Heart left ventricle (tissue), 16 donors: Measurements from ENCODE around the gene MED25. TPM values are rescaled to one million over a fixed set of nuclear protein-coding genes. Genes with fewer than 3 reads are reported as not detected.
A peak's percentile ranks its signal among the peaks of the same experiment; 100 is the strongest.

Source experiments
- ATAC-seq, 4 donors: fragments of 200-7000 bp; cut with Tn5 transposase; one replicate each; pipeline ENCODE4 v1.9.1; 2020 to 2022; ENCODE audit warnings: moderate library complexity in 4 of 4, mild to moderate bottlenecking in 3 of 4, moderate number of reproducible peaks in 1 of 4
- DNase-seq, 5 donors: peaks; one replicate each; pipeline ENCODE4 v3.0.0-alpha.2; 2020
- H3K27ac ChIP-seq, 12 donors: fragments of 200-600 bp; sonication (generic) in 4 of 12; one replicate each; pipeline versions ENCODE4 v1.5.0 to v1.8.0; 2016 to 2022; ENCODE audit warnings: mild to moderate bottlenecking in 2 of 12
- H3K27me3 ChIP-seq, 9 donors: fragments of 200-600 bp; sonication (generic) in 2 of 9; one replicate each; pipeline versions ENCODE4 v1.5.1 to v1.8.0; 2016 to 2022; ENCODE audit warnings: mild to moderate bottlenecking in 3 of 9
- H3K36me3 ChIP-seq, 9 donors: fragments of 200-600 bp; sonication (generic) in 2 of 9; one replicate each; pipeline versions ENCODE4 v1.5.0 to v1.8.0; 2018 to 2022; ENCODE audit warnings: mild to moderate bottlenecking in 2 of 9
- H3K4me1 ChIP-seq, 12 donors: fragments of 200-600 bp; sonication (generic) in 4 of 12; one replicate each; pipeline versions ENCODE4 v1.5.0 to v1.8.0; 2016 to 2022; ENCODE audit warnings: mild to moderate bottlenecking in 3 of 12
- H3K4me3 ChIP-seq, 12 donors: fragments of 200-600 bp; sonication (generic) in 4 of 12; one replicate each; pipeline versions ENCODE4 v1.5.0 to v1.8.0; 2017 to 2022; ENCODE audit warnings: mild to moderate bottlenecking in 9 of 12, moderate library complexity in 4 of 12
- H3K9me3 ChIP-seq, 12 donors: fragments of 200-600 bp; sonication (generic) in 4 of 12; one replicate each; pipeline versions ENCODE4 v1.5.0 to v1.8.0; 2016 to 2022; ENCODE audit warnings: mild to moderate bottlenecking in 1 of 12
- POLR2A ChIP-seq, 2 donors: fragments of 450-650 bp; IDR thresholded peaks; one replicate each; pipeline ENCODE4 v1.6.1; 2017; ENCODE audit warnings: antibody characterized with exemption in 2 of 2, mild to moderate bottlenecking in 2 of 2, moderate library complexity in 2 of 2
- WGBS, 4 donors: extraction: QIAGEN DNeasy Blood & Tissue Kit in 2 of 4; methylation state at CpG; one replicate each; pipeline versions ENCODE4 v1.1.5 to v1.1.7; 2013 to 2018; 5-methylcytosine and 5-hydroxymethylcytosine counted together
- intact Hi-C, 10 donors: fragments of 100-400 bp; cut with DNase I; formaldehyde crosslinking; loops; one replicate each; pipeline versions ENCODE4 v1.11.1 to v1.14.2; 2022
- polyA plus RNA-seq, 2 donors: library from polyadenylated mRNA; stranded (reverse); fragments of 200-250 nt; gene quantifications; one replicate each; pipeline ENCODE4 v1.2.3, GENCODE V29; 2013
- total RNA-seq, 9 donors: library from RNA; depleted of rRNA in 2 of 9; stranded (reverse); fragments of >200 nt in 2 of 9; fragmentation: NEBNext Ultra II Directional in 3 of 9; extraction: Animal tissue kit (Norgen Biotek cat#: 25700) in 3 of 9; gene quantifications; one replicate each; pipeline versions ENCODE4 v1.1.0 to v1.2.4, GENCODE V29; 2016 to 2023
- TF ChIP-seq, protein P1 (sequence below), 12 donors: fragments of 200-600 bp; sonication (generic) in 4 of 12; IDR thresholded peaks; one replicate each; pipeline versions ENCODE4 v1.5.0 to v1.8.0; 2018 to 2022; ENCODE audit warnings: antibody characterized with exemption in 12 of 12, mild to moderate bottlenecking in 5 of 12
- donor health status: ischemic (EF 13 %, LVEDD 7.1; RV severe dilation, severe dysfunction).
- donor health status: healthy with polysubstance abuse.
- donor health status: DM: no; HTN: yes; CAD: no.
- donor health status: DM: no; HTN: no; CAD: no.
- donor health status: ischemic (EF 25% LVEDD 6.9; RV normal size, moderate dysfunction).
- donor health status: ischemic (EF 25% LVEDD 5.7; RV mildly dilated, moderate dysfunction).
- donor health status: healthy.
- donor health status: DM: yes; HTN: yes; CAD: no.
- donor health status: ischemic (EF 35%, LVEDD 5.7; RV mildly dilated, moderate dysfunction).
- donor health status: nonischemic (EF 11% LVEDD 7.7; RV severe dilation, severe dysfunction).
- donor health status: DM: yes; HTN: yes; CAD: no.
- donor health status: PGD.
- donor health status: ischemic (EF 29% LVEDD 5.4; RV normal size, mild dysfunction).
- donor health status: nonischemic (EF 23%, LVEDD 6.1; RV moderate dilation, normal function).

MED25 gene
- total and polyA plus RNA-seq, 11 donors, result 44.1 to 119 (median 54.7) TPM

DNA sequence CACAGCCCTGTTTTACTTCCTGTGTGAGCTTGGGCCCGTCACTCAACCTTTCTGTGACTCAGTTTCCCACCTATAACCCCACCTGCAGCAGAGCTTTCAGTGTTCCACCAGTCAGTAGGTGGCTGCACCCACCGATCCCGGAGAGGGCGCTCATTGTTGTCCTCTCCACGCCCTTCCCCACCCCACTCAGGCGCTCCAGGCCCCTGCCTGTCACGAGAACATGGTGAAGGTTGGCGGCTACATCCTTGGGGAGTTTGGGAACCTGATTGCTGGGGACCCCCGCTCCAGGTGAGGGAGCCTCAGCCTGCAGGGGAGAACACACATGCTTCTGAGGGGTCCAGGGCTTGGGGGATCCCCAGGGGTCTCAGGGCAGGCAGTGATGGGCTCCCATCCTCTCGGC lies 17.3 kb upstream of the MED25 start:
- DNase-seq (no peak), ATAC-seq (no peak)
- H3K4me3 ChIP-seq, result no peak overlapping the region
- H3K9me3 ChIP-seq, result no peaks in the 10 kb centered on the region
- H3K4me1 ChIP-seq, result peaks cover 0 to 14% (median 1%) of the 10 kb centered on the region in 12 donors
- no peak overlapping the region for H3K27ac ChIP-seq
- peaks cover 5 to 96% (median 85%) of the 10 kb centered on the region in 9 donors for H3K36me3 ChIP-seq
- 91 to 97% (median 96%) methylated on average over 9 to 10 of the region's 10 CpGs for WGBS, 4 donors
- intact Hi-C loops, result loop anchor here in 1 of 10 donors (5.0 kb wide), 1 partner anchor 33 kb away; the partner anchor contains the start of gene AP2A1
- no peak for TF ChIP-seq POLR2A (IDR thresholded peaks at IDR 0.05)
- TF ChIP-seq, protein P1, sequence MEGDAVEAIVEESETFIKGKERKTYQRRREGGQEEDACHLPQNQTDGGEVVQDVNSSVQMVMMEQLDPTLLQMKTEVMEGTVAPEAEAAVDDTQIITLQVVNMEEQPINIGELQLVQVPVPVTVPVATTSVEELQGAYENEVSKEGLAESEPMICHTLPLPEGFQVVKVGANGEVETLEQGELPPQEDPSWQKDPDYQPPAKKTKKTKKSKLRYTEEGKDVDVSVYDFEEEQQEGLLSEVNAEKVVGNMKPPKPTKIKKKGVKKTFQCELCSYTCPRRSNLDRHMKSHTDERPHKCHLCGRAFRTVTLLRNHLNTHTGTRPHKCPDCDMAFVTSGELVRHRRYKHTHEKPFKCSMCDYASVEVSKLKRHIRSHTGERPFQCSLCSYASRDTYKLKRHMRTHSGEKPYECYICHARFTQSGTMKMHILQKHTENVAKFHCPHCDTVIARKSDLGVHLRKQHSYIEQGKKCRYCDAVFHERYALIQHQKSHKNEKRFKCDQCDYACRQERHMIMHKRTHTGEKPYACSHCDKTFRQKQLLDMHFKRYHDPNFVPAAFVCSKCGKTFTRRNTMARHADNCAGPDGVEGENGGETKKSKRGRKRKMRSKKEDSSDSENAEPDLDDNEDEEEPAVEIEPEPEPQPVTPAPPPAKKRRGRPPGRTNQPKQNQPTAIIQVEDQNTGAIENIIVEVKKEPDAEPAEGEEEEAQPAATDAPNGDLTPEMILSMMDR (IDR thresholded peaks at IDR 0.05), result no peak
- H3K27me3 ChIP-seq, result no peaks in the 10 kb centered on the region

GRCh38 chr19:49801401-49801888 lies 16.6 kb upstream of the MED25 start:
- no peak for DNase-seq
- Histone ChIP-seq H3K27me3 (no peaks in the 10 kb centered on the region), H3K36me3 (peaks cover 0 to 96% (median 85%) of the 10 kb centered on the region in 9 donors), H3K4me3 (peak overlapping the region in 10 of 12 donors; percentile 28 to 61 (median 42)), H3K4me1 (peaks cover 0 to 14% (median 1%) of the 10 kb centered on the region in 12 donors), H3K27ac (peak overlapping the region in 7 of 12 donors; percentile 49 to 74 (median 57)), H3K9me3 (no peaks in the 10 kb centered on the region)
- intact Hi-C loops, result loop anchor here in 1 of 10 donors (5.0 kb wide), 1 partner anchor 34 kb away; the partner anchor contains the start of gene AP2A1
- 77 to 87% (median 83%) methylated on average over 25 to 32 of the region's 32 CpGs for WGBS, 4 donors
- peak in 1 of 4 donors; percentile 1 for ATAC-seq
- TF ChIP-seq POLR2A (IDR thresholded peaks at IDR 0.05), result no peak
- TF ChIP-seq, protein P1 (IDR thresholded peaks at IDR 0.05), result no peak

DNA sequence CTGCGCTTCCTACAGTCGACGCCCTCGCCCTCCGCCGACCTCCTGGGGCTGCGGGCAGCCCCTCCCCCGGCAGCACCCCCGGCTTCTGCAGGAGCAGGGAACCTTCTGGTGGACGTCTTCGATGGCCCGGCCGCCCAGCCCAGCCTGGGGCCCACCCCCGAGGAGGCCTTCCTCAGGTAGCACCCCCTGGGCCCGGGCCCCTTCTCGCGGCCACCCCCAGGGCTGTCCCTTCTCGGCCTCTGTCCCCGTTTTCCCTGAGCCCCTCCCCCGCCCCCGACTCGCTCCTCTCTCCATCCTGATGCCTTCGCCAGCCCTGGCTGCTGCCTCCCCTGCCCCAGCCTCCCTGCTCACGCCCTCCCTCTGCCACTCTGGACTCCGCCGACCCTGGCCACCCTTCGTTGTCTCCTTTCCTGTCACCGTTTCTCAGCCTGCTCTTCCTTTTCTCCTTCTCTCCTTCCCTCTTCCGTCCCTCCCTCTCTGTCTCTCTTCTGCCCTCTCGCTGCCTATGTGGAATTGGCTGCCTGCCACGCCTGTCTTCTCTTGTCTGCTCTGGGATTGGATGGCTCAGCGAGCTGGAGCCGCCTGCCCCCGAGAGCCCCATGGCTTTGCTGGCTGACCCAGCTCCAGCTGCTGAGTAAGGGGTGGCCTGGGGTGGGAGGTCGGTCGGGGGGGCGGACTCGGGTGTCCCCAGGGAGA lies 16.0 kb upstream of the MED25 start:
- intact Hi-C loops, result loop anchor here in 1 of 10 donors (5.0 kb wide), 1 partner anchor 35 kb away; the partner anchor contains the start of gene AP2A1
- H3K27me3 ChIP-seq, result no peaks in the 10 kb centered on the region
- no peaks in the 10 kb centered on the region for H3K9me3 ChIP-seq
- peaks cover 0 to 96% (median 81%) of the 10 kb centered on the region in 9 donors for H3K36me3 ChIP-seq
- H3K4me3 ChIP-seq, result peak overlapping the region in 10 of 12 donors; percentile 28 to 61 (median 42)
- peak; percentile 91 to 96 (median 94) for DNase-seq
- H3K4me1 ChIP-seq, result peaks cover 0 to 14% (median 1%) of the 10 kb centered on the region in 12 donors
- peak overlapping the region in 9 of 12 donors; percentile 32 to 74 (median 55) for H3K27ac ChIP-seq
- no peak for TF ChIP-seq POLR2A (IDR thresholded peaks at IDR 0.05)
- TF ChIP-seq, protein P1 (IDR thresholded peaks at IDR 0.05), result peak in 9 of 12 donors; percentile 12 to 51 (median 27)
- ATAC-seq, result peak; percentile 80 to 91 (median 85)
- 41 to 51% (median 45%) methylated on average over 31 to 38 of the region's 38 CpGs for WGBS, 4 donors
